Prostate gland (tissue), 2 donors: Measurements from ENCODE around the gene KIZ.

ENCODE experiments used
- POLR2A ChIP-seq: fragments of 450-650 bp; IDR thresholded peaks from one replicate; pipeline ENCODE4 v1.6.1; 2016; ENCODE audit warnings: antibody characterized with exemption, mild to moderate bottlenecking
- POLR2AphosphoS5 ChIP-seq: sonication (generic); formaldehyde crosslinking; IDR thresholded peaks from one replicate; pipeline ENCODE4 v1.6.1; 2017; ENCODE audit warnings: antibody characterized with exemption
- TF ChIP-seq, protein P1 (sequence below), 4 experiments: fragments of 200-600 bp in 2 of 4; fragments of 450-650 bp in 2 of 4; sonication (generic) in 2 of 4; IDR thresholded peaks; 1 replicate in 3 of 4; 2 replicates in 1 of 4; pipeline ENCODE4 v1.5.1; 2016 to 2019; ENCODE audit warnings: antibody characterized with exemption in 4 of 4, mild to moderate bottlenecking in 2 of 4, moderate library complexity in 2 of 4

DNA sequence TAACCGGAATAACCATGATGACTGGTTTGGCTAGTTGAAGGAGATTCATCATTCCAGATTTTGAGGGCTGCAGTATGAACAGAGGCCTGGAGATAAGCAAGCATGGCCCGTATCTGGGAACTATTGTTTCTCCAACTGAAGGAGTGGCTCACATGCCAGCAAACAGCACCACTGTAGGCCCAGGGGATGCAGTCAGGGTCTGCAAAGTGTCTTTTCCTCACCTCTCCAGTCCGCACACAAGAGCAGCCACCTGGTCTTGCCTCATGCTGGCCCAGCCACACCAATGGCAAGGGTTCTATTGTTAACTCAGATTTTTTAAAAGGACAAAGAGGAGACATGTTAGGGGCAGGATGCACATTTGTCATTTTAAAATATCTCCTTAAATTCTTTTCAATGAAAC lies 55.1 kb downstream of the KIZ start:
- TF ChIP-seq POLR2AphosphoS5, result no peak
- no peak for TF ChIP-seq POLR2A
- TF ChIP-seq, protein P1, sequence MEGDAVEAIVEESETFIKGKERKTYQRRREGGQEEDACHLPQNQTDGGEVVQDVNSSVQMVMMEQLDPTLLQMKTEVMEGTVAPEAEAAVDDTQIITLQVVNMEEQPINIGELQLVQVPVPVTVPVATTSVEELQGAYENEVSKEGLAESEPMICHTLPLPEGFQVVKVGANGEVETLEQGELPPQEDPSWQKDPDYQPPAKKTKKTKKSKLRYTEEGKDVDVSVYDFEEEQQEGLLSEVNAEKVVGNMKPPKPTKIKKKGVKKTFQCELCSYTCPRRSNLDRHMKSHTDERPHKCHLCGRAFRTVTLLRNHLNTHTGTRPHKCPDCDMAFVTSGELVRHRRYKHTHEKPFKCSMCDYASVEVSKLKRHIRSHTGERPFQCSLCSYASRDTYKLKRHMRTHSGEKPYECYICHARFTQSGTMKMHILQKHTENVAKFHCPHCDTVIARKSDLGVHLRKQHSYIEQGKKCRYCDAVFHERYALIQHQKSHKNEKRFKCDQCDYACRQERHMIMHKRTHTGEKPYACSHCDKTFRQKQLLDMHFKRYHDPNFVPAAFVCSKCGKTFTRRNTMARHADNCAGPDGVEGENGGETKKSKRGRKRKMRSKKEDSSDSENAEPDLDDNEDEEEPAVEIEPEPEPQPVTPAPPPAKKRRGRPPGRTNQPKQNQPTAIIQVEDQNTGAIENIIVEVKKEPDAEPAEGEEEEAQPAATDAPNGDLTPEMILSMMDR (IDR thresholded peaks at IDR 0.05), result no peak
